Fibroblast of skin of left biceps (primary cell): ENCODE data around the gene DPRX.
"Not testable (repeated sequence)": the region's sequence is repeated elsewhere in the genome, so short reads cannot be mapped to it uniquely, and the experiment has no call there.

Experiments
- DNase-seq, 2 experiments: peaks; one replicate each; pipeline ENCODE4 v3.0.0-alpha.2; 2013; ENCODE audit warnings: low read depth in 2 of 2

DPRX gene

DNA sequence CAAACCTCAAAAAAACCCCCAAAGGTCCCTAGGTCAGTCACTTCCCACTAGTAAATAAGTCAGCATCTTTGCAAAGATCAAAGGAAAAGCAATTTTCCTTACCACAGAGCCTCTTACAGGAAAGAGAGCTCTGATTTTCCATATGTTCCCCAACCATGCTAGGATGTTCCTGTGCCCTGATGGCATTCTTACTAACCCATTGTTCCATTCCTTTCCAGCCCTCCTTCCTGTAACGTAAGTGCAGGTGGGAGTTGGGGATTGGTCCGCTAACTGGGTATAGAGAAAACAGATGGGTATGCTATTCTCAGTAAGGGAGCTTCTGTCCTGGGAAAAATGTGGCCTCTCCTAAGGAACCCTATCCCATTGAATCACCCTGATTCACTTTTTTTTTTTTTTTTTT, 14.3 kb downstream of the DPRX start:
- DNase-seq: no peak

DNA sequence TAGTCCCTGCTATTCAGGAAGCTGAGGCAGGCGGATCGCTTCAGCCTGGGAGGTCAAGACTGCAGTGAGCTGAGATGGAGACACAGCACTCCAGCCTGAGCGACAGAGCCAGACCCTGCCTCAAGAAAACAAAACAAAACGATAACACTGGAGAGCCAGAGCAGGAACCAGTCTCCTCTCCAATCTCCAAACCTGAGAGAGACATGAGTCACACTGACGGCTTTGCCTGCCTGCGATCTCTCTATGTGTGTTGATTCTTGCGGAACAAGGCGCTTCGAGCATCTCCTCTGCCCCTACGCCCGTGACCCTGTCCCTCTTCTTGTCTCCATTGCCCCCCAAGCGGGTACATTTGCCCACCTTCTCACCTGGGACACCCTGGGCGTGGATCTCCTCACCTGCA, 15.6 kb downstream of the DPRX start:
- DNase-seq: no peak

DNA sequence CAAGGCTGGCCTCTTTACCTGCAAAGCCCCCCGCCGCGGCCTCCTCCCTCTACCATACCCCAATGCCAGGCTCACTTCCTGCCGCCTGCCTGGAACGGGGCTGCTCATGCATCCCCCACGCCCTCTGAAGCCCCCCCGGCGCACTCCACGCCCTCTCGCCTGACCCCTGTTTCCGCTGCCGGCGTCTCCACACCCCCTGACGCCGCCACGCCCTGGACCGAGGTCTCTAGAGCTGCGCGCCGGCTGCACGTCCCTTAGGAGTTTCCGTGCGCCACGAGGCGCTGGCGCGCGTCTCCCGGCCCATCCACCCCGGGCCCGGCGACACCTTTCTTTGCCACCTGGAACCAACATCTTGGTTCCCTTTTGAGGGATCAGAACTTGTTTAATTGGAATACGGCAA, 16.0 kb downstream of the DPRX start:
- no peak for DNase-seq

DNA sequence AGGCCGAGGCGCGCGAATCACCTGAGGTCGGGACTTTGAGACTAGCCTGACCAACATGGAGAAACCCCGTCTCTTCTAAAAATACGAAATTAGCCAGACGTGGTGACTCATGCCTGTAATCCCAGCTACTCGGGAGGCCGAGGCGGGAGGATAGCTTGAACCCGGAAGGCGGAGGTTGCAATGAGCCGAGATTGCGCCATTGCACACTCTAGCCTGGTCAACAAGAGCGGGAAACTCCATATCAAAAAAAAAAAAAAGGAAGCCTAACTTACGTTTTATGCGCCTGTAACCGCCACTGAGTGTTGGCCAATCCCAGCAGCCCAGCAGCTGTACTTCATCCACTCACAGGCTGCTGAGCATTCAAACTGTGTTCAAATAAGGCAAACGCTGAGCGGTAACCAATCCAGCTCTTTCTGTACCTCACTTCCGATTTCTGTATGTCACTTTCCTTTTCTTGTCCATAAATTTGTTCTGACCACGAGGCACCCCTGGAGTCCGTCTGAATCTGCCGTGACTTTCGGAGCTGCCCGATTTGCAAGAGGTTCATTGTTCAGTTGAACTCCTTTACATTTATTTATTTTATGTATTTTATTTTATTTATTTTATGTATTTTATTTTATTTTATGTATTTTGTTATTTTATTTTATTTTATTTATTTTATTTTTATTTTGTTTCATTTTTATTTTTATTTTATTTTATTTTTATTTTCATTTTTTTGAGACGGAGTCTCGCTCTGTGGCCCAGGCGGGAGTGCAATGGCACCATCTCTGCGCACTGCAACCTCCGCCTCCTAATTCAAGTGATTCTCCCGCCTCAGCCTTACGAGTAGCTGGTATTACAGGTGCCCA, 18.2 kb downstream of the DPRX start:
- no peak for DNase-seq

DNA sequence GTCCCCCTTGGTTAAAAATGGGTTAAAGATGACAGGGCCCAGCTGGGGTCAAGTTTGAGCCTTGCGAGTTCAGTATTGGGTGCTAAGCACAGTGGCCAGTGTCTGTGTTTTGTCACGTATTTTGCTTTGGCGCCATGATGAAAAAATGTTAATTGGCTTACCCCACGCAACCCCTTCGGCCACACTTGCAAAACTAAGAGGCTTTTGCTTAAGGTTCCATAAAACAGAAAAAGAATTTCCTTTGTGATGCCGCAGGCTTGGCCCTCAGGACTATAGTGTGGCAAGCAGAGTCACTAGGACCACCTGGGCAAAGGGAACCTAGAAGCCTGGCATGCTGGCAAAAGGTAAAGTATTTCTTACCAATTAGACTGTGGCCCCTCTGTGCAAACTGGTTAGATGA, 20.7 kb downstream of the DPRX start:
- DNase-seq: no peak

DNA sequence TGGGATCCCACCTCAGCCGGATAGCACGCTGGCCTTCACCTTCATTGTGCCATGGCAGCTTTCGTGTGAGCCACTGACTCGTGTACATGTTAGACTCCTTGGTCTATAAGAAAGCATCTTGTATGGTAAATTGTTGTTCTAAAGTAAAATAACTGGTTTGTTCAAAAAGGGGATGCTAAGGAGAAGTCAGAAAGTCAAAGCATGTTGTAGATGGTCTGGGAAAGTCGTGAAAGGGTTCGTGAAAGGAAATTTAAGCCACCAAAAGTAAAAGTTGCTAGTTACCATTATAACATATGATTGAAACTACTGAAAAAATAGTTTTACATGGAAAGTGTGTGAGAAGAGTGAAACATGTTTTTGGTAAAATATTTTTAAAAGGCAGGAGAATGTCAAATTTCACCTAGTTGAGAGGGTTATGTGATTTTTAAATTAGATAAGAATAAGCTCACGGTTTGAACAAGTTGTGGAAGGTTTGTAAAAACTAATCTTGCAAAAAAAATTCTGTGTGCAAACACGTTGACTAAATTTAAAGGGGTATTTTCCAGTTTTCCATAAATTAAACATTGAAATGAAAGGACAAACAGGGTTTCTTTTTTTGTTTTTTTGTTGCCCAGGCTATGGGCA, 23.4 kb downstream of the DPRX start:
- no peak for DNase-seq

DNA sequence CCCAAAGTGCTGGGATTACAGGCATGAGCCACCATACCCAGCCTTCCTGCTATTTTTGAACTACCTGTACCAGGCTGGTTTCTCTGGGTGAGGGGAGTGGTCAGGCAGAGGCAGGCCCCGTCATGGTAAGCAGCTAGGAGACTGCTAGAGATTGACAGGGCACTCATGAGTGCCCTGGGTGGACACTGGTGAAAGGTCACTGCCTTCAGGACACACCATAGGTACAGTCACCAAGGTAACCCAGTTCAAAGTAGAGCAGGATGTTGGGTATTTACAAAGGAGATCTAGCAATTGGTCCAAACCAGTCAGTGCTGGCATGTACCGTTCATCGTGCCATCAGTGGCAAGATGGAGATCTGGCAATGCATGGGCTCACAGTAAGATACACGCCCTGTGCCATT, 25.5 kb downstream of the DPRX start:
- DNase-seq: no peak

DNA sequence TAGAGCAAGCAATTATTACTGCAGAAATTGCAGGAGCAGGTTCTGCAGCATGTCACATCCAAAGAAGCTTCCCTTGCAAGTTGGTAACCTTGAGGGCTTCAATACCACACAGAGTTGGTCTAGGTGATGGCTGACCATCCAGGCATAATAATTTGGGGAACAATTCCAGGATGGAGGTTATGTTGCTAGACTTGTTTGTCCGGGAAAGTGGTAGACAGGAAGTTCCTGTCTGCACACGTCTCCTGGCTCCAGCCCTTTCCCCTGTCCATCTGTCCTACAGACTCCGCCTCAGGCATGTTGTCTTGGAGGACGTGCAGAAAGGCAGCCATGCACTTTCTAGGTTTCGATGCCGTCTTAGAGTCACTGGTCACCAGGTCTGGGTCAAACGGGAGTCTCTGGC, 26.0 kb downstream of the DPRX start:
- DNase-seq: no peak

DNA sequence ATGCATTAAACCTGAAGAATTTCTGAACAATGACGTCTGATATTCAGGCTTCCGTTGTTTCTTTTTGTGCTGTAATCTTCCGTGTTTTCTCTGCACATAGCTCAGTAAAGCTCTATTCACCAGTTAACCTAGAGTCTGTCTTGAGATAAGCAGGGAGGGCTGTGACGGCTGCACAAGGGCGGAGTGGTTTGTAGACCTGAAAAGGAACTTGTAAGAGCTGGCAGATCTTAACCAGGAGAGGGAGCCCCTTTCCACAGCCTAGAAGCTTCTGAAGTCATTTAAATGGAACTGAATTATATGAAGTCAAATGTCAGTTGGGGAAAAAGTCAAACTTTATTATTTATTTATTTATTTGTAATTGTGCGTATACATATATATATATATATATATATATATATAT, 27.5 kb downstream of the DPRX start:
- no peak for DNase-seq

DNA sequence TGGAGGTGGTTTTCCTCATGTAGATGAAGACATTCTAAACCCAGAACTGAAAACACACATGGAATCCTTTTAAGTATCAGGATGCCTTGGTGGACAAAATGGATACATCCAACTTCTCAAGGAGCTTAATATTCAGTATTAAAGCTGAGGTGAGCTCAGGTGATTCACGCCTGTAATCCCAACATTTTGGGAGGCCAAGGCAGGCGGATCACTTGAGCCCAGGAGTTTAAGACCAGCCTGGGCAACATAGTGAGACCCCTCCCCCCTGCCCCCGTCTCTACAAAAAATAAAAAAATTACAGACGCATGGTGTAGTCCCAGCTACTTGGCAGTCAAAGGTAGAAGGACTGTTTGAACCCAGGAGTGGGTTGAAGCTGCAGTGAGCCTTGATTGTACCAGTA, 28.8 kb downstream of the DPRX start:
- DNase-seq: no peak

DNA sequence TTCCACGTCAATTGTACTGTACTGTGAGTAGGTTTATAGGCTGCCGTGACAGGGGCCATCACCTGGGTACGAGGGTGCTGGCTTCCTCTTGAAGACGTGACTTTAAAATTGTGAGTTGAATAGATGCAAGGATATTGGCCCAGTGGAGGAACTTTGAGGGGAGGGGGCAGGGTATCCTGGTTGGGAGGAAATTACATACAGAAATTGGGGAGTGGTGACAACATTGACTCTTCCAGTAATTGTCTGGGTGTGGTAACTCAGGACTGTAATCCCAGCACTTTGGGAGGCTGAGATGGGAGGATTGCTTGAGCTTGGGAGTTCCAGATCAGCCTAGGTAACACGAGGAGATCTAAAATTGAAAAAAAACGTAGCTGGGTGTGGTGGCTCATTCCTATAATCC, 30.4 kb downstream of the DPRX start:
- no peak for DNase-seq

DNA sequence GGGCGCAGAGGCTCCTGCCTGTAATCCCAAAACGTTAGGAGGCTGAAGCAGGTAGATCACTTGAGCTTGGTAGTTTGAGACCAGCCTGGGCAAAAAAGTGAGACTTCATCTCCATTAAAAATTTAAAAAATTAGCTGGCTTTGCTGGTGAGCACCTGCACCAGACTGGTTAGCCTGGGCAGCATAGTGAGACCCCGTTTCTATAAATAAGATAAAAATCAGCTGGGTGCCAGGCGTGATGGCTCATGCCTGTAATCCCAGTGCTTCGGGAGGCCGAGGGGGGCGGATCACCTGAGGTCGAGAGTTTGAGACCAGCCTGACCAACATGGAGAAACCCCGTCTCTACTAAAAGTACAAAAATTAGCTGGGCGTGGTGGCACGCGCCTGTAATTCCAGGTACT, 32.4 kb downstream of the DPRX start:
- no peak for DNase-seq

DNA sequence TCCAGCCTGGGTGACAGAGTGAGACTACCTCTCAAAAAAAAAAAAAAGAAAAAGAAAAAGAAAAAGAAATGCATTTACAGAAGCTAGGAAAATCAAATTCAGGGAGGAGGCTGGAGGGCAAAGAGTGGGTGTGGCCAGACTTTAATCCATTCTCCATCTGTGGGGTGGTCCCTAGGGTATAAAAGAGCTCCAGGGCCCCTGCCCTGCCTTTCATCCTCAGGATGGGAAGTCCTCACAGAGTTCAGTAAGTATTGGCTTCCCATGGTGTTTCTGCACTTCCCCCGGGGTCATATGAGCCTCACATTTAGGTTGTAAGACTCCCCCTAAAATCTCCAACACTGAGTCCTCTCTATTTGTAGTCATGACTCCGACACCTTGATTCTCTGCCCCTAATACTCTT, 33.0 kb downstream of the DPRX start:
- DNase-seq: no peak

DNA sequence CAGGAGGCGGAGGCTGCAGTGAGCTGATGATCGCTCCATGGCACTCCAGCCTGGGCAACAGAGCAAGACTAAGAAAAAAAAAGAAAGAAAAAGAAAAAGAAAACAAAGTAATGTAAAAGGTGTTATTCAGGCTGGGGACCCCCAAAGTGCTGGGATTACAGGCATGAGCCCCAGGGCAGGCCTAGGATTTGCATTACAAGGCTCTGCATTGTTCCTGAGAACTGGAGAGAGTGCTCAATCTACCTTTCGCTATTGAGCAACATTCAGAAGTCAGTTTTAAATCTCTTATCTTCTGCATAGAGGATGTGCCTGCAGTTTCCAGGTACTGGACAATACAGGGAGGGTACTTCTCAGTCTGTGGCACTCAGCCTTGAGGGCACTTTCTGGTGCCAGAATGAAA, 34.5 kb downstream of the DPRX start:
- not testable (repeated sequence) for DNase-seq

DNA sequence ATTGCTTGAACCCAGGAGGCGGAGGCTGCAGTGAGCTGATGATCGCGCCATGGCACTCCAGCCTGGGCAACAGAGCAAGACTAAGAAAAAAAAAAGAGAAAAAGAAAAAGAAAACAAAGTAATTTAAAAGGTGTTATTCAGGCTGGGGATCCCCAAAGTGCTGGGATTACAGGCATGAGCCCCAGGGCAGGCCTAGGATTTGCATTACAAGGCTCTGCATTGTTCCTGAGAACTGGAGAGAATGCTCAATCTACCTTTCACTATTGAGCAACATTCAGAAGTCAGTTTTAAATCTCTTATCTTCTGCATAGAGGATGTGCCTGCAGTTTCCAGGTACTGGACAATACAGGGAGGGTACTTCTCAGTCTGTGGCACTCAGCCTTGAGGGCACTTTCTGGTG, 37.0 kb downstream of the DPRX start:
- not testable (repeated sequence) for DNase-seq

DNA sequence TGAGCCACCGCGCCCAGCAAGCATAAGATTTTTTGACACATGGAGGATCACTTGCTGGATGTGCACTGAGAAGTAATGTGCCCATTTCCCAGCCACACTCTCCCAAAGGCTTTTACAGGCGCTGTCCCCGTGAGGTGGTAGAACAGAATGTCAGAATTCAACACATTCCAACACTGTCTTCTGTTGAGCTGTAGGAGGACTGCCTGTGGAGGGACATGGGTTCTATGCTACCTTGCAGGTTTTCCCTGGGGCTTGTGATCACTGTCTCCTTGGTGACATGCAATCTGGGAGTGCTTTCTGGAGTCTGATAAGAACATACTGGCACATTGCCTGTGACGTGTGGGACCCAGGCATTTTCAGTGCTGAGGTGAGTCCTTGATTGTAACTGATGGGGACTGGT, 38.5 kb downstream of the DPRX start:
- no peak for DNase-seq

DNA sequence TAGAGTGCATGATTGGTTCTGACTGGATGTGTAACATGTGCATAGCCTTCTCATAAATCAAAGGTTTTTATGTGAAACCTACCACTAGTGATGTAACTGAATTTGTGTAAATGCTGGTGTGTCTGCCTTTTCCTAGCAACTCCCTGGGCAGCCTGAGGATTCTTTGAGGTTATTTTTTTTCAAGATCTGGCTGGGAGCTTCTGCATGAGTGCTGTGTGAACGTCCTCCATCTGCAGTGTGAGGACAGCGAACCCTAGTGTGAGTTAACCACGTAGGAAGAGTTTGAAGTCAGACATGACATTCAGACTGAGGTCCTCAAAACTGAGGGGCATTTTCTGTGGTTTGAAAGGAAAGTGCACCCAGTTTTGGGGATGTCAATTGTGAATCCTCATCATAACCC, 39.9 kb downstream of the DPRX start:
- DNase-seq: no peak
